Esophagus squamous epithelium (tissue), 5 donors: ENCODE data around the gene LENEP. TPM values are rescaled to one million over a fixed set of nuclear protein-coding genes. Genes with fewer than 3 reads are reported as not detected.
"Not testable (repeated sequence)": the region's sequence is repeated elsewhere in the genome, so short reads cannot be mapped to it uniquely, and the experiment has no call there.

Experiments
- DNase-seq: peaks from one replicate; lab custom pipeline; 2025; lab: John Stamatoyannopoulos, UW
- H3K27ac ChIP-seq, 4 donors: fragments of 200-600 bp; sonication (generic); one replicate each; pipeline ENCODE4 v1.5.1; 2016 to 2019; ENCODE audit warnings: mild to moderate bottlenecking in 1 of 4
- H3K27me3 ChIP-seq, 4 donors: fragments of 200-600 bp; sonication (generic); 1 replicate in 3 of 4; 2 replicates in 1 of 4; pipeline versions ENCODE4 v1.5.1 to v1.6.0; 2017 to 2021; ENCODE audit warnings: antibody characterized with exemption in 1 of 4
- H3K36me3 ChIP-seq, 3 donors: fragments of 200-600 bp; sonication (generic); one replicate each; pipeline ENCODE4 v1.5.1; 2016 to 2019
- H3K4me1 ChIP-seq, 3 donors: fragments of 200-600 bp; sonication (generic); one replicate each; pipeline ENCODE4 v1.5.1; 2017 to 2019
- H3K4me3 ChIP-seq, 4 donors: fragments of 200-600 bp; sonication (generic); 1 replicate in 3 of 4; 2 replicates in 1 of 4; pipeline ENCODE4 v1.5.1; 2016 to 2019; ENCODE audit warnings: mild to moderate bottlenecking in 2 of 4, moderate library complexity in 1 of 4
- H3K9me3 ChIP-seq, 3 donors: fragments of 200-600 bp; sonication (generic); one replicate each; pipeline ENCODE4 v1.5.1; 2016 to 2019
- POLR2A ChIP-seq, 4 donors: fragments of 450-650 bp; IDR thresholded peaks; one replicate each; pipeline ENCODE4 v1.6.1; 2017; ENCODE audit warnings: antibody characterized with exemption in 4 of 4, mild to moderate bottlenecking in 4 of 4, moderate library complexity in 3 of 4
- WGBS, 2 donors: methylation state at CpG; one replicate each; pipeline ENCODE4 v1.1.5; 2018; 5-methylcytosine and 5-hydroxymethylcytosine counted together
- intact Hi-C: fragments of 100-400 bp; cut with DNase I; formaldehyde crosslinking; loops from one replicate; pipeline ENCODE4 v1.15.0; 2022
- total RNA-seq, 4 donors: library from RNA; depleted of rRNA; stranded (reverse); fragments of >200 nt; gene quantifications; one replicate each; pipeline ENCODE4 v1.1.0, GENCODE V29; 2016
- TF ChIP-seq, protein P1 (sequence below), 6 experiments: fragments of 450-650 bp in 4 of 6; fragments of 200-600 bp in 2 of 6; sonication (generic) in 2 of 6; IDR thresholded peaks; one replicate each; pipeline ENCODE4 v1.5.1; 2016 to 2019; ENCODE audit warnings: antibody characterized with exemption in 6 of 6, mild to moderate bottlenecking in 4 of 6, moderate library complexity in 4 of 6
- donor health status: DM: yes; HTN: yes; CAD: no.

Gene LENEP
- total RNA-seq, 4 donors from 2014 or later = not detected

GRCh38 chr1:154994269-154994587 lies 842 bp downstream of the LENEP start:
- Histone ChIP-seq H3K27me3 (no peaks in the 10 kb centered on the region), H3K4me3 (no peak overlapping the region), H3K27ac (peak overlapping the region in 1 of 4 donors; percentile 13), H3K4me1 (peaks cover 7 to 41% (median 8%) of the 10 kb centered on the region in 3 donors), H3K9me3 (no peaks in the 10 kb centered on the region), H3K36me3 (peaks cover 5 to 43% (median 10%) of the 10 kb centered on the region in 3 donors)
- no peak for DNase-seq
- 20 to 33% methylated on average over 1 of the region's 1 CpG for WGBS, 2 donors
- no peak for TF ChIP-seq POLR2A (IDR thresholded peaks at IDR 0.05)
- TF ChIP-seq, protein P1, sequence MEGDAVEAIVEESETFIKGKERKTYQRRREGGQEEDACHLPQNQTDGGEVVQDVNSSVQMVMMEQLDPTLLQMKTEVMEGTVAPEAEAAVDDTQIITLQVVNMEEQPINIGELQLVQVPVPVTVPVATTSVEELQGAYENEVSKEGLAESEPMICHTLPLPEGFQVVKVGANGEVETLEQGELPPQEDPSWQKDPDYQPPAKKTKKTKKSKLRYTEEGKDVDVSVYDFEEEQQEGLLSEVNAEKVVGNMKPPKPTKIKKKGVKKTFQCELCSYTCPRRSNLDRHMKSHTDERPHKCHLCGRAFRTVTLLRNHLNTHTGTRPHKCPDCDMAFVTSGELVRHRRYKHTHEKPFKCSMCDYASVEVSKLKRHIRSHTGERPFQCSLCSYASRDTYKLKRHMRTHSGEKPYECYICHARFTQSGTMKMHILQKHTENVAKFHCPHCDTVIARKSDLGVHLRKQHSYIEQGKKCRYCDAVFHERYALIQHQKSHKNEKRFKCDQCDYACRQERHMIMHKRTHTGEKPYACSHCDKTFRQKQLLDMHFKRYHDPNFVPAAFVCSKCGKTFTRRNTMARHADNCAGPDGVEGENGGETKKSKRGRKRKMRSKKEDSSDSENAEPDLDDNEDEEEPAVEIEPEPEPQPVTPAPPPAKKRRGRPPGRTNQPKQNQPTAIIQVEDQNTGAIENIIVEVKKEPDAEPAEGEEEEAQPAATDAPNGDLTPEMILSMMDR (IDR thresholded peaks at IDR 0.05) = no peak
- intact Hi-C loops = no loop called here

DNA sequence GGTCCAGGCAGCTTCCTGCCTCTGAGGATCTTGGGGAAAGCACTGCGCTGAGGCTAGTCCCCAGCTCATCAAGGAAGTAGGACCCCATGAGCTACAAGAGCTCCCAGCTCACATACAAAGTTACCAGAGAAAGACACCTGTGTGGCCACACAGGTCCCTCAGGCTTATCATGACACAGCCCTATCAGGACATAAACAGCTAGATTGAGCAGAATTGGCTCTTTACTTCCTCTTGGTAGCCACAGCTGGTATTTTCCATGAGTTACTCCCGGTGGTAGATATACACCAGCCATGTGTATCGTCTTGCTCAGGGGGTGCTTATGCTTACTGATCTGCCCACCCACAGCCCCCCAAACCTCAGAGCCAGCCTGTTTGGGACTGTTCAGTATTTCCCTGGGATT lies 1.2 kb downstream of the LENEP start:
- Histone ChIP-seq H3K4me3 (no peak overlapping the region), H3K4me1 (peaks cover 11 to 41% (median 11%) of the 10 kb centered on the region in 3 donors), H3K27me3 (no peaks in the 10 kb centered on the region), H3K36me3 (peaks cover 2 to 39% (median 7%) of the 10 kb centered on the region in 3 donors), H3K27ac (peak overlapping the region in 1 of 4 donors; percentile 13), H3K9me3 (no peaks in the 10 kb centered on the region)
- WGBS, 2 donors = 54 to 75% methylated on average over 3 of the region's 3 CpGs
- DNase-seq = no peak
- TF ChIP-seq, protein P1 (IDR thresholded peaks at IDR 0.05) = no peak
- no peak for TF ChIP-seq POLR2A (IDR thresholded peaks at IDR 0.05)
- intact Hi-C loops = no loop called here

DNA sequence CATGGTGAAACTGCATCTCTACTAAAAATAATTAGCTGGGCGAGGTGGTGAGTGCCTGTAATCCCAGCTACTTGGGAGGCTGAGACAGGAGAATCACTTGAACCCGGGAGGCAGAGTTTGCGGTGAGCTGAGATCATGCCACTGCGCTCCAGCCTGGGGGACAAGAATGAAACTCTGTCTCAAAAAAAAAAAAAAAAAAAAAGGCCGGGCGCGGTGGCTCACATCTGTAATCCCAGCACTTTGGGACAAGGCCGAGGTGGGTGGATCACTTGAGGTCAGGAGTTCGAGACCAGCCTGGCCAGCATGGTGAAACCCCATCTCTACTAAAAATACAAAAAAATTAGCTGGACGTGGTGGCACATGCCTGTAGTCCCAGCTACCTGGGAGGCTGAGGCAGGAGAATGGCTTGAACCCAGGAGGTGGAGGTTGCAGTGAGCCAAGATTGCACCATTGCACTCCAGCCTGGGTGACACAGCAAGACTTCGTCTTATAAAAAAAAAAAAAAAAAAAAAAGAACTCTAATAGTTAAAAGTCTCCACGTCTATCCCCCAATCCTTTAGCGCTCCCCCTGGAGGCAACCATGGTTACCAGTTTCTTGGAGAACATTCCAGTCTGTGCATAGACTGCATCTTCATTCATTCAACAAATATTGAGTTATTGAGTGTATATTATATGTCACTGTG lies 2.1 kb downstream of the LENEP start:
- not testable (repeated sequence) for H3K4me3 ChIP-seq, H3K27me3 ChIP-seq, H3K27ac ChIP-seq, DNase-seq, H3K9me3 ChIP-seq
- Histone ChIP-seq H3K36me3 (peaks cover 0 to 31% (median 0%) of the 10 kb centered on the region in 3 donors), H3K4me1 (peaks cover 18 to 47% (median 20%) of the 10 kb centered on the region in 3 donors)
- 63 to 66% methylated on average over 13 of the region's 13 CpGs for WGBS, 2 donors
- intact Hi-C loops = loop anchor here (5.0 kb wide), 1 partner anchor 33 kb away; the partner anchor contains the start of gene PYGO2
- TF ChIP-seq, protein P1 (IDR thresholded peaks at IDR 0.05) = peak in 4 of 6 experiments; percentile 14 to 45 (median 34)

DNA sequence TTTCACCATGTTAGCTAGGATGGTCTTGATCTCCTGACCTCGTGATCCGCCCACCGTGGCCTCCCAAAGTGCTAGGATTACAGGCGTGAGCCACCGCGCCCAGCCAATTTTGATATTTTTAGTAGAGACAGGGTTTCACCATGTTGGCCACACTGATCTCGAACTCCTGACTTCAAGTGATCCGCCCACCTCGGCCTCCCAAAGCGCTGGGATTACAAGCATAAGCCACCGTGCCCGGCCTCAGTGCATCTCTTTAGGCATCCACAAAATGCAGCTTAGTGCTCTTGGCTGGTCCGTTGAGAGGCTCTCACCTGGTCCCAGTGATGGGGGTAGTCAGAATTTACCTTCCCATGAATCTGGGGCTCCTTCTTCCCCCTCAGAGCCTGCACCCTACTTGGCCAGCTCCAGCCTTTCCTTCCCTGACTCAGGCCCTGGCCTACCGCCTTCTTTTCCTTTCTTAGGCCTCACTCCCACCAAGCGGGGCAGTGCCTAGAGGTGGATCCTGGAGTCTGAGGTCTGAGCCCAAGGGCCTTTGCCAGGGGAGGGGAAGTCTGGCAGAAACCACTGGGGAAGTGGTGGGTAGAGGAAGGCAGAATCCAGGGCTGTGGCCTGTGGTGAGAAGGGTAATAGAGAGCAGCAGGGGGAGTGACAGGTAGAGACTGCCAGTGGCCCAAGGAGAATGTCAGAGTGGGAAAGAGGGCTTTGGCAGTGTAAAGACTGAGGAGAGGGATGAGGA lies 3.7 kb downstream of the LENEP start:
- H3K27ac ChIP-seq = no peak overlapping the region
- peaks cover 18 to 47% (median 20%) of the 10 kb centered on the region in 3 donors for H3K4me1 ChIP-seq
- H3K27me3 ChIP-seq = no peaks in the 10 kb centered on the region
- DNase-seq = no peak
- TF ChIP-seq, protein P1 (IDR thresholded peaks at IDR 0.05) = no peak
- TF ChIP-seq POLR2A (IDR thresholded peaks at IDR 0.05) = no peak
- H3K9me3 ChIP-seq = no peaks in the 10 kb centered on the region
- intact Hi-C loops = loop anchor here (5.0 kb wide), 1 partner anchor 35 kb away; the partner anchor contains the start of gene PYGO2
- WGBS, 2 donors = 81 to 87% methylated on average over 7 to 10 of the region's 15 CpGs
- no peak overlapping the region for H3K4me3 ChIP-seq
- H3K36me3 ChIP-seq = peaks cover 0 to 14% (median 0%) of the 10 kb centered on the region in 3 donors
